Measurements from ENCODE around the gene XXYLT1. TPM values are rescaled to one million over a fixed set of nuclear protein-coding genes. Genes with fewer than 3 reads are reported as not detected.
"Not testable (repeated sequence)": the region's sequence is repeated elsewhere in the genome, so short reads cannot be mapped to it uniquely, and the experiment has no call there.

Gene XXYLT1
- total RNA-seq: 14.5 and 14.9 TPM in 2 replicates

DNA sequence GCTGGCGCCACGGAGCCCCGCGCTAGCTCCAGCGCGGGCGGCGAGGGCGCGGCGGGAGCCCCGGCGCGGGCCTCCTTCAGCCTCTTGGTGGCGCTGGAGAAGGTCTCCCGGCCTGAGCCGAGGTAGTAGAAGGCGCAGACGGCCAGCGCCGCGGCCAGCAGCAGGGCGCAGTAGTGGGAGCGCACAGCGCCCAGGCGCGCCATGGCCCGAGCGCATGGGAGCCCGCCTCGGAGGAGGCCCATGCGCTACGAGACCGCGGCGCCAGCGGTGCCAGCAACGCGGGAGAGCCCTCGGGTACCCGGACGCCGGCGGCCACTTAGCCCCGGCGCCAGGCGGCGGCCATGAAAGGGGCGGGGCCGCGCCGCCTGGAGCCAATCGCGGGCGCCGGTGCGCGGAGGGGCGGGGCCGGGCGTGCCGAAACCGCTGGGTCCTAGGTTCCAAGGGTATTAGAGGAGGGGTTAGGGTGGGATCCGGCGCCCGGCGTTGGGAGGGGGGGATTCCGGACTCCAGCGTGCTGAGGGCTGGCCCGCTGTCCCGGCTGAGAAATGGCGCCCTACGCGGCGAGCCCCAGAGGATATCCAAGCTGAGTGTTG is at the start of gene XXYLT1:
Gene XXYLT1 (minus strand): TSS at position 343 of the 593 bp plus-strand sequence. CDS start 101 bp downstream, at position 242.
- intact Hi-C loops (cut with micrococcal nuclease): loop anchor here (1.0 to 5.0 kb wide), 11 partner anchors 11 to 784 kb away; partner anchors contain the start of genes ACAP2, ATP13A3, LSG1 and PPP1R2
- Mint-ChIP-seq H3K9me3 (no peaks in the 10 kb centered on the region), H3K27me3 (ENCODE audit: insufficient read depth) (no peaks in the 10 kb centered on the region), H3K36me3 (ENCODE audit: low read depth) (peaks cover 6% of the 10 kb centered on the region), H3K4me3 (peak within 1 kb of the TSS; percentile 89), H3K4me1 (ENCODE audit: low read depth) (peaks cover 30% of the 10 kb centered on the region), H3K27ac (peak within 1 kb of the TSS; percentile 91)
- DNase-seq (ENCODE audit: low spot score): peak; percentile 85

DNA sequence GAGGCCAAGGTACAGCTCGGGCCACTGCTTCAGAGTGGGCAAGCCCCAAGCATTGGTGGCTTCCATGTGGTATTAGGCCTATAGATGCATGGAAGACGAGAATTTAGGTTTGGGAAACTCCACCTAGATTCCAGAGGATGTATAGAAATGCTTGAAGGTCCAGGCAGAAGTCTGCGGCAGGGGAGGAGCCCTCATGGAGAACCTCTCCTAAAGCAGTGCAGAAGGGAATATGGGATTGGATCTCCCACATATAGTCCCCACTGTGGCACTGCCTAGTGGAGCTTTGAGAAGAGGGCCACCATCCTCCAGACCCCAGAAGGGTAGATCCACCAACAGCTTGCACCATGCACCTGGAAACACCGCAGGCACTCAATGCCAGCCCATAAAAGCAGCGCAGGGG is 48.1 kb upstream of the XXYLT1 start:
- peaks cover 42% of the 10 kb centered on the region for H3K36me3 Mint-ChIP-seq (ENCODE audit: low read depth)

GRCh38 chr3:195312714-195313113 is 41.8 kb upstream of the XXYLT1 start:
- Mint-ChIP-seq H3K9me3 (no peaks in the 10 kb centered on the region), H3K27me3 (ENCODE audit: insufficient read depth) (no peaks in the 10 kb centered on the region), H3K4me3 (no peak overlapping the region), H3K4me1 (ENCODE audit: low read depth) (no peaks in the 10 kb centered on the region), H3K36me3 (ENCODE audit: low read depth) (peaks cover 3% of the 10 kb centered on the region), H3K27ac (no peak overlapping the region)
- no peak for DNase-seq (ENCODE audit: low spot score)
- intact Hi-C loops (cut with micrococcal nuclease): no loop called here

More for the DNA sequence above, 48.1 kb upstream of the XXYLT1 start:
- Mint-ChIP-seq H3K9me3 (peaks cover 21% of the 10 kb centered on the region), H3K27ac (no peak overlapping the region), H3K4me1 (ENCODE audit: low read depth) (no peaks in the 10 kb centered on the region), H3K27me3 (ENCODE audit: insufficient read depth) (no peaks in the 10 kb centered on the region), H3K4me3 (no peak overlapping the region)
- intact Hi-C loops (cut with micrococcal nuclease): no loop called here
- DNase-seq (ENCODE audit: low spot score): no peak

DNA sequence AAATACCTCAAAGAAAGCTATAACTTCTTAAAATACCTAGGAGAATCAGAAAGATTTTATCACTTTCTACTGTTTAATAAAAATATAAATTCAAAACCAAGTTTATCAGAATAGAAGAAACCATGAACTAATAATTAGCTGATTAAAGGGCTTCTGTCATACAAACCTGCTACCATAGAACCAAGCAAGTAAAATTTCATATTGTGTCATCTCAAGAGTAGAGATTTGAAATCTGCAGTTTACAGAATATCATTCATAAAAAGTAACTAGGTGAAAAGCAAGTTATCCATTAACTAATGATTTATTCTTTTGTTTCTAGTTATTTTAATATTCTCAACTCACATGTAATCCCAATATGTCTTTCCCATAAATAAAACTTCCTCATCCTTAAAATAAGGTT is 36.8 kb upstream of the XXYLT1 start:
- H3K4me1 Mint-ChIP-seq (ENCODE audit: low read depth): no peaks in the 10 kb centered on the region
- H3K27ac Mint-ChIP-seq: no peak overlapping the region
- H3K9me3 Mint-ChIP-seq: no peaks in the 10 kb centered on the region
- H3K36me3 Mint-ChIP-seq (ENCODE audit: low read depth): peaks cover 7% of the 10 kb centered on the region
- intact Hi-C loops (cut with micrococcal nuclease): no loop called here
- H3K4me3 Mint-ChIP-seq: no peak overlapping the region
- no peaks in the 10 kb centered on the region for H3K27me3 Mint-ChIP-seq (ENCODE audit: insufficient read depth)
- no peak for DNase-seq (ENCODE audit: low spot score)

DNA sequence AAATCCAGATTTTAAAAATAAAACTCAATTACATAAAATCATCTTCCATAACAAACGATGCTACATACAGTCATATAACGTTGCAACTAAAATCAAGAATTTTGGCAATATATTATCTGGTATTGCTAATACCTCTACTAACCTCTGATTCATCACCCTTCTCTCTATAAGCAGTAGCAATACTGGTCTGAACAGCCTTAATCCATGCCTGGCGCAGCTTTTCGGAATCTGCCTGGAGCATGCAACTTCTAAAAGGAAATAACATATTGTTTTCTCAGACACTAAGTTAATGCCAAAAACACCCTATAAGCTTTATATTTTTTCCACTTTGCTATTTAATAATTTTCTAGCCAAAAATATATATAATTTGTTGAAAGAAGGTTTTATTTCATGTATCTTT is 35.4 kb upstream of the XXYLT1 start:
- no peak overlapping the region for H3K27ac Mint-ChIP-seq
- H3K4me1 Mint-ChIP-seq (ENCODE audit: low read depth): no peaks in the 10 kb centered on the region
- intact Hi-C loops (cut with micrococcal nuclease): no loop called here
- H3K27me3 Mint-ChIP-seq (ENCODE audit: insufficient read depth): no peaks in the 10 kb centered on the region
- peaks cover 14% of the 10 kb centered on the region for H3K36me3 Mint-ChIP-seq (ENCODE audit: low read depth)
- no peak for DNase-seq (ENCODE audit: low spot score)
- H3K4me3 Mint-ChIP-seq: no peak overlapping the region
- H3K9me3 Mint-ChIP-seq: no peaks in the 10 kb centered on the region

DNA sequence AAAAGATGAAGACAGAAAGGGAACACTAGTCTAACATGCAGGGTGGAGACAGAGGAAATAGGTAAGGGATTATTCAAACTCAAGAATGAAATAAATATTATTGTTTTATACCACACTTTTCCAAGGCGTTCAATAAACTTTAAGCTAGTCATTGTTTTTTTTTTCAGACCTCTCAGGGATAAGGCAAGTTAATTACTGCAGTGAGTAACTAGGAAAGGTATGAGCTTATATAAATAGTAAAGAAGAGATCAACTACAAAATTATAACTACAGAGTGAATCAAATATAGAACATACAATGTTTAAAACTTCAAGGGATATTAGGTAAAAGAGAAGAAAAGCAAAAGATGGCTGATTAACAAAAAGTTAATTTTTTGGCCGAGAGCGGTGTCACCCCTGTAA is 31.5 kb upstream of the XXYLT1 start:
- no peak for DNase-seq (ENCODE audit: low spot score)
- peaks cover 19% of the 10 kb centered on the region for H3K36me3 Mint-ChIP-seq (ENCODE audit: low read depth)
- no peak overlapping the region for H3K4me3 Mint-ChIP-seq
- no peaks in the 10 kb centered on the region for H3K4me1 Mint-ChIP-seq (ENCODE audit: low read depth)
- H3K27me3 Mint-ChIP-seq (ENCODE audit: insufficient read depth): no peaks in the 10 kb centered on the region
- intact Hi-C loops (cut with micrococcal nuclease): no loop called here
- no peak overlapping the region for H3K27ac Mint-ChIP-seq
- H3K9me3 Mint-ChIP-seq: no peaks in the 10 kb centered on the region

DNA sequence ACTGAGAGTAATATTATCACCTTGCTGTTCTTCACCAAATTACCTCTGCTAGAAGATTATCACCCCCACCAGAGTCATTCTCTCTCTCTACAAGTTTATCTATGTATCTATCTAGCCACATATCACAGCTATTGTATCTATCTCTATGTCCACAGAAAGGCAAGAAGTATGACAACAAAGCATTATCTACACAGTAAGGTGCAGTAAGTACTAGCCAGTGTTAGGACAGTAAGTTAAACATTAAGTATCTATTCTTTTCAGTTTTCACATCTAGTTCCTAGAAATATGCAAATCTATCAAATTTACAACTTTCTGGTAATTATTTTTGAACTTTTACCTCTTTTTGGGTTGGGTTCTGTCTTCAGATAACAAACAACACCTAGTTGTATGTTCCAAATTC is 26.5 kb upstream of the XXYLT1 start:
- no peaks in the 10 kb centered on the region for H3K27me3 Mint-ChIP-seq (ENCODE audit: insufficient read depth)
- no peaks in the 10 kb centered on the region for H3K4me1 Mint-ChIP-seq (ENCODE audit: low read depth)
- H3K9me3 Mint-ChIP-seq: no peaks in the 10 kb centered on the region
- no peak overlapping the region for H3K27ac Mint-ChIP-seq
- intact Hi-C loops (cut with micrococcal nuclease): no loop called here
- H3K4me3 Mint-ChIP-seq: no peak overlapping the region
- peaks cover 22% of the 10 kb centered on the region for H3K36me3 Mint-ChIP-seq (ENCODE audit: low read depth)
- DNase-seq (ENCODE audit: low spot score): no peak

GRCh38 chr3:195296662-195297061 is 25.7 kb upstream of the XXYLT1 start:
- no peak overlapping the region for H3K4me3 Mint-ChIP-seq
- H3K27me3 Mint-ChIP-seq (ENCODE audit: insufficient read depth): no peaks in the 10 kb centered on the region
- intact Hi-C loops (cut with micrococcal nuclease): no loop called here
- peaks cover 19% of the 10 kb centered on the region for H3K36me3 Mint-ChIP-seq (ENCODE audit: low read depth)
- H3K9me3 Mint-ChIP-seq: no peaks in the 10 kb centered on the region
- no peak overlapping the region for H3K27ac Mint-ChIP-seq
- no peak for DNase-seq (ENCODE audit: low spot score)
- no peaks in the 10 kb centered on the region for H3K4me1 Mint-ChIP-seq (ENCODE audit: low read depth)

- no peak for DNase-seq (ENCODE audit: low spot score)
- intact Hi-C loops (cut with micrococcal nuclease): no loop called here
- Mint-ChIP-seq H3K36me3 (ENCODE audit: low read depth) (peaks cover 27% of the 10 kb centered on the region), H3K9me3 (no peaks in the 10 kb centered on the region), H3K27me3 (ENCODE audit: insufficient read depth) (no peaks in the 10 kb centered on the region), H3K27ac (no peak overlapping the region), H3K4me3 (no peak overlapping the region), H3K4me1 (ENCODE audit: low read depth) (no peaks in the 10 kb centered on the region)
Measured at GRCh38 chr3:195291121-195291520, 20.2 kb upstream of the XXYLT1 start.

- H3K4me1 Mint-ChIP-seq (ENCODE audit: low read depth); H3K27ac Mint-ChIP-seq; H3K9me3 Mint-ChIP-seq: not testable (repeated sequence)
Measured at GRCh38 chr3:195290643-195291042, 19.7 kb upstream of the XXYLT1 start.

GRCh38 chr3:195286115-195286872 is 15.3 kb upstream of the XXYLT1 start:
- Mint-ChIP-seq H3K27me3 (ENCODE audit: insufficient read depth) (no peaks in the 10 kb centered on the region), H3K4me3 (no peak overlapping the region), H3K9me3 (no peaks in the 10 kb centered on the region), H3K4me1 (ENCODE audit: low read depth) (no peaks in the 10 kb centered on the region), H3K36me3 (ENCODE audit: low read depth) (peaks cover 32% of the 10 kb centered on the region), H3K27ac (no peak overlapping the region)
- no peak for DNase-seq (ENCODE audit: low spot score)
- intact Hi-C loops (cut with micrococcal nuclease): no loop called here

More at GRCh38 chr3:195290643-195291042, 19.7 kb upstream of the XXYLT1 start:
- DNase-seq (ENCODE audit: low spot score); H3K27me3 Mint-ChIP-seq (ENCODE audit: insufficient read depth); intact Hi-C loops (cut with micrococcal nuclease); H3K4me3 Mint-ChIP-seq: not testable (repeated sequence)
- peaks cover 27% of the 10 kb centered on the region for H3K36me3 Mint-ChIP-seq (ENCODE audit: low read depth)

DNA sequence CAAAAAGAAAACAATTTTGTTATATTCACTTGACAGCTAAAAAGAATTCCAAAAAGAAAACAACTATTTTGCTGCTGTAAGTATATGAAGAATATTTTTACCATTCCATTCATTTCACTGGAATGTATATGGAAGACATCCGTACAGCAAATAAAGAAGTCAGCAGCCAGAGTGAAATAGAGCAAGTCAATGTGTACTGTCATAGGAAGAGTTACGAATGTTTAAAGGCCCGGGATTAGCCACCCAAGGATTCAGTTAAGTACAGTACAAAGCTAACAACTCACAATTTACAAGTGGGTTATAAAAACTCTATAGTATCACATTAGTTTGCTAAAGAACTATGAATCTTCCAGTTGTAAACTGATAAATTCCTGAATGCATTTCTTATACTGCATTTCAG is 14.4 kb upstream of the XXYLT1 start:
- H3K4me1 Mint-ChIP-seq (ENCODE audit: low read depth): no peaks in the 10 kb centered on the region
- no peak for DNase-seq (ENCODE audit: low spot score)
- H3K27me3 Mint-ChIP-seq (ENCODE audit: insufficient read depth): no peaks in the 10 kb centered on the region
- H3K4me3 Mint-ChIP-seq: no peak overlapping the region
- peaks cover 33% of the 10 kb centered on the region for H3K36me3 Mint-ChIP-seq (ENCODE audit: low read depth)
- H3K9me3 Mint-ChIP-seq: no peaks in the 10 kb centered on the region
- intact Hi-C loops (cut with micrococcal nuclease): no loop called here
- no peak overlapping the region for H3K27ac Mint-ChIP-seq

- H3K36me3 Mint-ChIP-seq (ENCODE audit: low read depth): peaks cover 30% of the 10 kb centered on the region
- intact Hi-C loops (cut with micrococcal nuclease): no loop called here
- H3K9me3 Mint-ChIP-seq: no peaks in the 10 kb centered on the region
- no peaks in the 10 kb centered on the region for H3K27me3 Mint-ChIP-seq (ENCODE audit: insufficient read depth)
- H3K27ac Mint-ChIP-seq: no peak overlapping the region
- H3K4me3 Mint-ChIP-seq: no peak overlapping the region
- no peaks in the 10 kb centered on the region for H3K4me1 Mint-ChIP-seq (ENCODE audit: low read depth)
- no peak for DNase-seq (ENCODE audit: low spot score)
Measured at GRCh38 chr3:195284842-195285241, 13.9 kb upstream of the XXYLT1 start.
